ENCODE data around the gene KCNQ5.

Gene KCNQ5

DNA sequence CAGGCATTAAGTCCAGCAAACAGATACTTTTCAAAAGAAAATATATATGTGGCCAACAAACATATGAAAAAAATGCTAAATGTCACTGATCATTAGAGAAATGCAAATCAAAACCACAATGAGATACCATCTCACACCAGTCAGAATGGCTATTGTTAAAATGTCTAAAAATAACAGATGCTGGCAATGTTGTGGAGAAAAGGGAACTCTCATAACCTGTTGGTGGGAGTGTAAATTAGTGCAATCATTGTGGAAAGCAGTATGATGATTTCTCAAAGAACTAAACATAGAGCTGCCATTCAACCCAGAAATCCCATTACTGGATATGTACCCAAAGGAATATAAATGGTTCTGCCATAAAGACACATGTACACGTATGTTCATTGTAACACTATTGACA lies 20.6 kb downstream of the KCNQ5 start:
- DNase-seq: no peak

DNA sequence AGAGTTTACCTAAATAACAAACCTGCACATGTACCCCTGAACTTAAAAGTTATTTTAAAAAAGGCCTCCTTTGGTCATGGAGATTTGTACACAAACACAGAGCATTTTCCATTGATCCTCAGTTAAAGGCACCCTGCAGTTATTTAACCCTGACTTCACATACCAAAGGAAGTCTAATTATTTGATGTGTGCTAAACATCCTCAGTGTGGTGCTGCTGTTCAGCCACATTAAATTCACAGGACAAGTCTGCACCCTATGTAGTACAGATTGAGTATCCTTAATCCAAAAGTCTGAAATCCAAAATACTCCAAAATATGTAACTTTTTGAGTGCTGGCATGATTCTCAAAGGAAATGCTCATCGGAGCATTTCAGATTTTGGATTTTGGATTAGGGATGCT lies 21.4 kb downstream of the KCNQ5 start:
- DNase-seq: no peak

- no peak for DNase-seq
These were observed 25.0 kb downstream of the KCNQ5 start for GRCh38 chr6:72646604-72647485.

GRCh38 chr6:72647489-72647888 lies 25.6 kb downstream of the KCNQ5 start:
- no peak for DNase-seq

GRCh38 chr6:72649032-72649984 lies 27.4 kb downstream of the KCNQ5 start:
- no peak for DNase-seq

GRCh38 chr6:72650081-72650745 lies 28.3 kb downstream of the KCNQ5 start:
- no peak for DNase-seq

DNA sequence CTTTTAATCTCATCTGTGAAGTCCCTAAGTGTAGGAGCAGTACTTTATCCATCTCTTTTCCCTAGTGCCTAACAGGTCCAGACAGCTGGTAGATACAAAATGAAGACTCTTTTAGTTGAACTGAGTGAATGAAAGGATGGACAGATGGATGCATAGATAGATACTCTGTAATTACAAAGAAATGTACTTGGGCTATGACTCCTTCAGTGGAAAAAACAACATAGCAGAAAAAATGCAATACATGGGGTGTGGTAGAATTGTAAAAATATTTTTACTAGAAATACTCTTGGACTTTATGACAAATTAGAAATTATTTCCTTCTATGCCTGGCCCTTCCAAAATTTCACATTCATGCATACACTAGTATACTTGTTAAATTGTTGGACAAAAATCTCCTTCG lies 29.3 kb downstream of the KCNQ5 start:
- no peak for DNase-seq

GRCh38 chr6:72651967-72652956 lies 30.4 kb downstream of the KCNQ5 start:
- no peak for DNase-seq

GRCh38 chr6:72653026-72653425 lies 31.2 kb downstream of the KCNQ5 start:
- no peak for DNase-seq

- DNase-seq: no peak
These were observed 32.3 kb downstream of the KCNQ5 start for GRCh38 chr6:72654071-72654621.

DNA sequence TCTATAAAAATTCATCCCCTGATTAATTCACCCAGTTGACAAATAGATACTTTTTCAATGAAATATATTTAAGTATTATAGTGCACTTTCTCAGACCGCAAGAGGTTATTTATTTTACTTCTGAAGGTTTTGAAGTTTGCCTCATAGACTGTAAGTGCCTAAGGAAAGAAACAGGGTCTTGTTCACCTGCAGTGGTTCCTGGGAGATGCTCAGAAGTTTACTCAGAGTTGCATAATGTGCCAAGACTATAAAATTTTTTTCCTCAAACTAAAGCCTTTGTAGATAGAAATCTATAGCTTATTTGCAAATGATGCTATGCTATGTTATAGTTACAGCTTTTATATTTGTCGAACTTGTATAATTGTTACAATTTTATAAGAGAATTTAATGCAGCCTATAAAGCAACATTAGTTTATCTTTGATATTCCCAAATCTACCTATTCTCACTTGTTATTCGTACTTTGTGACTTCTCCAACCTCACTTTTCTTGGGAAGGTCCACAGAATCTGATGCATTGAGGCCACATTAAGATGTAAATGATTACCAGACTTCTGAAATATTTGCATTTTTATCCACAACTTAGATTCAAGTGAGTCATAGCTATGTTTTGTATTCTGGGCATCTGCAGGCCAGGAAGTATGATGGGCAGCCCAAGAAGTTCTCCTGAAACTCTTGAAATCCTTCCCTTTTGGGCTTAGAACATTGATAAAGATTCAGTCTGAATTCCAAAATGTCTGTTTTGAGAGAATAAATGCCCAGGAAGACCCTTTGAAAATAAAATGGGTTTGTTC lies 35.7 kb downstream of the KCNQ5 start:
- DNase-seq: no peak

- DNase-seq: no peak
These were observed 37.9 kb downstream of the KCNQ5 start for GRCh38 chr6:72659754-72660153.

- DNase-seq: no peak
These were observed 39.5 kb downstream of the KCNQ5 start for GRCh38 chr6:72661411-72661810.

DNA sequence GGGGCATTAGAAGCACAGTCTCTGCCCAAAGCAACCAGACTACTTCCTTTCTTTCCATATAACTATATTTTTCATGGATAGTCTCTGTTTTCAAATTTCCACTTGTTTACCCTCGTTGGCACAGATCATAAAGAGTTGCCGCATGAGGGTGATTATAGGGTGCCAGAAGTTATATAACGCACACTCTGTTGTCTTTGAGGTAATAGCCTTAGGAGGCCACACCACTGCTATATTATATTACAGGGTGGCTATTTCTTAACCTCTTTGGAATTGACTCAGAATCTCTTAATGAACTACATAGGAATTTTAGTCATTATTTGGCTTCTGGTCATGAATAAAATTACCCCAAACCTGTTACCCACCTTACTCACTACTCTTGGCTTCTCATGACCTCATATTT lies 43.7 kb downstream of the KCNQ5 start:
- no peak for DNase-seq

DNA sequence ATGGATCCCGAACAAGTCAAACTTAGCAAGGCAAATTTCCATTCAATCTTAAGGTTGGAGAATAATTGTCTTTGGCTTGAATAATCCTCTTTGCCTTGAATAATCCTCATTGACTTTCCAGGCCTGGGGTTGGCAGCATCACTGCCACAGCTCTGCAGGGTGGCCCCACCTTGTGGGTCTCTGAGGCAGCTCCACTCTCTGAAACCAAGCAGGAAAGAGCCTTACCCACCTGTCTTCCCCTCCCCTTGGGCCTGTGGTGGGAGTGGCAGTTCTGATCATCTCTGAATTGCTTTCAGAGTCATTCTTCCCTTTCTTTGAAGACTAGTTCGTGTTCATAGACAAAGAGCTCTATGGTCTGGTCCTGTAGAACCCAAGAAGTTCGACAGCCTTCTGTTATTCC lies 47.5 kb downstream of the KCNQ5 start:
- DNase-seq: no peak

- DNase-seq: no peak
These were observed 51.0 kb downstream of the KCNQ5 start for GRCh38 chr6:72672906-72673305.

DNA sequence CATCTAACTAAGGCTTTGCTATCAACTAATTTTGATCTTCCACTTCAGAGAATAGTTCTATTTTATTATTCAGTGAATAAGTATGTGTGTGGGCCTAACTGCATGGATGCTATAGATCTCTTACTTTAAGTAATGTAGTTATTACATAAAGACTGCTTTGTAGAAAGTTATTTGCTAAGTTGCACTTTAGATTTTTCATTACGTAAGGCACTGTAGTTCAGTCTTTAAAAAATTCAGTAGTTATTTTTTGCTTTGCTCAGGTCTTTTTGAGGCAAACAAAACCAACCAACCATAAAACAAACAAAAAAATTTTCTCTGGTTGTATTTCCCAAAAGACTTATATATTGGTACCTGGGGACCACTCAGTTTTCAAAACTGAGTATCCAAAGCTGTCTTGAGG lies 53.0 kb downstream of the KCNQ5 start:
- DNase-seq: no peak

DNA sequence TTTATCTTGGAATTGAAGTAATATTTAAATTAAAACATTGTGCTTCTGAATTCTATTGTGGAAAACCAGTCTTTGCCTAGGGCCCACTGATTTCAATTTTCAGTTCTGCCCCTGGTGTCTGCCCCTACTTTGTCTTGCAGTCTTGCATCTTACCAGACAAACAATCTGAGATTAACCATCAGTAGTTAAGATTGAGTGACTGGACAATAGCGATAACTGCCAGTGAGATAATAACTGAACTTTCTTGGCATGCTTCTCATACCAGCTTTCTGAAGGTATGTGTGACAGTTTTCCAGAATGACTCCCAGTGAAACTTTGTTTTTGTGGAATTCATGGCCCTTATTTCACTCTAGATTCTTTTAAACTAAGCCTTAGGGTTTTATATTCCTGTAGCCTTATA lies 53.5 kb downstream of the KCNQ5 start:
- no peak for DNase-seq

- DNase-seq: no peak
These were observed 55.1 kb downstream of the KCNQ5 start for GRCh38 chr6:72676995-72677394.

- no peak for DNase-seq
These were observed 55.9 kb downstream of the KCNQ5 start for GRCh38 chr6:72677740-72678139.

GRCh38 chr6:72683797-72684196 lies 61.9 kb downstream of the KCNQ5 start:
- no peak for DNase-seq

Measured in stimulated activated CD4-positive, alpha-beta T cell treated with anti-CD3 and anti-CD28 coated beads, Interleukin-2, amount 100 ng/mL, for 48 hours (primary cell).